ENCODE data around the gene LRRC75B. TPM values are rescaled to one million over a fixed set of nuclear protein-coding genes. Genes with fewer than 3 reads are reported as not detected.
"Not testable (repeated sequence)": the region's sequence is repeated elsewhere in the genome, so short reads cannot be mapped to it uniquely, and the experiment has no call there.

LRRC75B gene
- polyA plus RNA-seq, 2 donors: 8.5 to 11.3 TPM

DNA sequence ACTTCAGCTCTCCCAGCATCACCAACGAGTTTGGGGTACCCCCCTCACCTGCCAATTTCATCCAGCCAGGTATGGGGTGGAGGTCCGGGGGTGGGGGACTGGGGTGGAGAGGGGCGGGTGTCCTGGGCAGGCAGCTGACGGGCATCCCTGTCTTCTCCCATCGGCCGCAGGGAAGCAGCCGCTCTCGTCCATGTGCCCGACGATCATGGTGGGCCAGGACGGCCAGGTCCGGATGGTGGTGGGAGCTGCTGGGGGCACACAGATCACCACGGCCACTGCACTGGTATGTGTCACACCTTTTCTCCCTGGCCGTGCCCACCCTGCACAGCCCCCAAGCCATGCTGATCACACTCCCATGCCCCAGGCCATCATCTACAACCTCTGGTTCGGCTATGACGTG, 35.0 kb upstream of the LRRC75B start:
- not testable (repeated sequence) for H3K4me3 ChIP-seq (ENCODE audit: low read depth in 1 of 2, low read length in 2 of 2); H3K27me3 ChIP-seq (ENCODE audit: control insufficient read depth in 1 of 2, insufficient read depth in 2 of 2, low read length in 2 of 2); H3K9me3 ChIP-seq (ENCODE audit: control insufficient read depth in 2 of 2, insufficient read depth in 1 of 2, low read depth in 1 of 2, low read length in 1 of 2); H3K36me3 ChIP-seq (ENCODE audit: control insufficient read depth in 2 of 2, insufficient read depth in 2 of 2, low read length in 1 of 2); H3K4me1 ChIP-seq (ENCODE audit: control insufficient read depth in 2 of 2, insufficient read depth in 2 of 2, low read length in 1 of 2); H3K27ac ChIP-seq (ENCODE audit: low read depth in 2 of 2, low read length in 1 of 2)
- 89 to 95% methylated on average over 11 of the region's 16 CpGs for WGBS, 2 donors

DNA sequence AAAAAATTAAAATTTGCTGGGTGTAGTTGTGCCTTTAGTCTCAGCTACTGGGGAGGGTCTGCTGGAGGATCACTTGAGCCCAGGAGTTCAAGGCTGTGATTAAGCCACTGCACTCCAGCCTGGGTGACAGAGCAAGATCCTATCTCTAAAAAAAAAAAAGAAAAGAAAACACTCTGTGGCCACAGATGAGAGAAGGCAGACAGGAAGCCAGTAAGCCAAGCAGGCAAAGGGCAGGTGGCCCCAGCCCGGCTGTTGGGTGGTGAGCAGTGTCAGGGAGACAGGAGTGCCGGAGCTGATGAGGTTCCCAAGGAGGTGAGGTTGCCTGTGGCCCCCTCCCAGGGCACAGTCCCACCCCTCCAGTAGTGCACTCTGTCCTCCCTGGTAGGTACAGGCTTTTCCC, 29.7 kb upstream of the LRRC75B start:
- 67 to 72% methylated on average over 2 of the region's 2 CpGs for WGBS, 2 donors
- not testable (repeated sequence) for H3K9me3 ChIP-seq (ENCODE audit: control insufficient read depth in 2 of 2, insufficient read depth in 1 of 2, low read depth in 1 of 2, low read length in 1 of 2); H3K27ac ChIP-seq (ENCODE audit: low read depth in 2 of 2, low read length in 1 of 2); H3K4me1 ChIP-seq (ENCODE audit: control insufficient read depth in 2 of 2, insufficient read depth in 2 of 2, low read length in 1 of 2); H3K27me3 ChIP-seq (ENCODE audit: control insufficient read depth in 1 of 2, insufficient read depth in 2 of 2, low read length in 2 of 2); H3K36me3 ChIP-seq (ENCODE audit: control insufficient read depth in 2 of 2, insufficient read depth in 2 of 2, low read length in 1 of 2); H3K4me3 ChIP-seq (ENCODE audit: low read depth in 1 of 2, low read length in 2 of 2)

DNA sequence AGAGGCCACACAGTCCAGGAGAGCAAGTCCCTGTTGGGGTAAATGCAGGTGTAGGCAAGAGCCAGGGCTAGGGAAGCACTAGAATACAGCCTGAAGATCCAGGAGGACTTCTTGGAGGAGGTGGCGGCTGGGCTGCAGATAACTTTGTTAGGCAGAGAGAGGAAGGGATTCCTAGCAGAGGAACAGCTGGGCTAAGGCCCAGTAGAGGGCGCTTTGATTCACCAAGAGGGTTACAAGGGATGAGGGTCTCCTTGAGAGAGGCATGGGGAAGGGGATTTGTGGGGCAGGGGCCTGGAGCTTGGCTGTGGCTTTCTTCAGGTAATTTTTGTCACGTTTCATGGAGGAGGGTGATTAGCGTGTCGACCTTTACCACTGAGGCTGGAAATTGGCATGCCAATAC, 28.4 kb upstream of the LRRC75B start:
- not testable (repeated sequence) for H3K27ac ChIP-seq (ENCODE audit: low read depth in 2 of 2, low read length in 1 of 2); H3K4me1 ChIP-seq (ENCODE audit: control insufficient read depth in 2 of 2, insufficient read depth in 2 of 2, low read length in 1 of 2); H3K27me3 ChIP-seq (ENCODE audit: control insufficient read depth in 1 of 2, insufficient read depth in 2 of 2, low read length in 2 of 2); H3K9me3 ChIP-seq (ENCODE audit: control insufficient read depth in 2 of 2, insufficient read depth in 1 of 2, low read depth in 1 of 2, low read length in 1 of 2); H3K4me3 ChIP-seq (ENCODE audit: low read depth in 1 of 2, low read length in 2 of 2); H3K36me3 ChIP-seq (ENCODE audit: control insufficient read depth in 2 of 2, insufficient read depth in 2 of 2, low read length in 1 of 2)
- 66 to 68% methylated on average over 4 of the region's 5 CpGs for WGBS, 2 donors

DNA sequence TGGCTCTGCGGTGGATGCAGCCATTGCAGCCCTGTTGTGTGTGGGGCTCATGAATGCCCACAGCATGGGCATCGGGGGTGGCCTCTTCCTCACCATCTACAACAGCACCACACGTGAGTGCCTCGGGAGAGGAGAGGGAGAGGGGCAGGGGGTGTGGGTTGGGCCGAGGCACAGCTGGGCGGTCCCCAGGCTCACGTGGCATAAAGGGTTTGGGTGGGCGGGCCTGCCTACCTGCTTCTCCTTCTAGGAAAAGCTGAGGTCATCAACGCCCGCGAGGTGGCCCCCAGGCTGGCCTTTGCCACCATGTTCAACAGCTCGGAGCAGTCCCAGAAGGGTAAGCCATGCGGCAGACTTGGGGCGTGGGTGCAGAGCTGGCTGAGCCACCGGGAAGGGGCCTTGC, 21.9 kb upstream of the LRRC75B start:
- not testable (repeated sequence) for H3K4me3 ChIP-seq (ENCODE audit: low read depth in 1 of 2, low read length in 2 of 2); H3K27me3 ChIP-seq (ENCODE audit: control insufficient read depth in 1 of 2, insufficient read depth in 2 of 2, low read length in 2 of 2); H3K4me1 ChIP-seq (ENCODE audit: control insufficient read depth in 2 of 2, insufficient read depth in 2 of 2, low read length in 1 of 2); H3K9me3 ChIP-seq (ENCODE audit: control insufficient read depth in 2 of 2, insufficient read depth in 1 of 2, low read depth in 1 of 2, low read length in 1 of 2); H3K27ac ChIP-seq (ENCODE audit: low read depth in 2 of 2, low read length in 1 of 2); H3K36me3 ChIP-seq (ENCODE audit: control insufficient read depth in 2 of 2, insufficient read depth in 2 of 2, low read length in 1 of 2)
- 80 to 88% methylated on average over 13 to 15 of the region's 15 CpGs for WGBS, 2 donors

DNA sequence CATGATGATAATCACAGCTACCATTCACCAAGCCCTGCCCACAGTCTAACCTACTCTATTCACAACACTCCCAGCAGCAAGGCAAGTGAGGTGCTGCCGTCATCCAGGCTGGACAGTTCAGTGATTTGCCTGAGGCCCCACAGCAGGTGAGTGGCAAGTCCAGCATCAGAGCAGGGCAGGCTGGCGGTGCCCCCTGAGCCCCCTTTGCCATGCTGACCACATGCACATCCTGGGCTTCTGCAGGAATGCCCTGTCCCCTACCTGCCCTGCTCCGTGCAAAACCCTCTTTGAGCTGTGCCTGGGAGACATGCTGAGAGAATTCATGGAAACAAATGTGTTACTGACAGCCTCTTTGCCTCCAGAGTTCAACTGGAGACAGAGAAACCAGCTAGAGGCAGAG, 17.0 kb upstream of the LRRC75B start:
- WGBS, 2 donors: 80 to 100% methylated on average over 2 to 3 of the region's 3 CpGs
- not testable (repeated sequence) for H3K4me3 ChIP-seq (ENCODE audit: low read depth in 1 of 2, low read length in 2 of 2); H3K27me3 ChIP-seq (ENCODE audit: control insufficient read depth in 1 of 2, insufficient read depth in 2 of 2, low read length in 2 of 2); H3K9me3 ChIP-seq (ENCODE audit: control insufficient read depth in 2 of 2, insufficient read depth in 1 of 2, low read depth in 1 of 2, low read length in 1 of 2); H3K36me3 ChIP-seq (ENCODE audit: control insufficient read depth in 2 of 2, insufficient read depth in 2 of 2, low read length in 1 of 2); H3K27ac ChIP-seq (ENCODE audit: low read depth in 2 of 2, low read length in 1 of 2); H3K4me1 ChIP-seq (ENCODE audit: control insufficient read depth in 2 of 2, insufficient read depth in 2 of 2, low read length in 1 of 2)

DNA sequence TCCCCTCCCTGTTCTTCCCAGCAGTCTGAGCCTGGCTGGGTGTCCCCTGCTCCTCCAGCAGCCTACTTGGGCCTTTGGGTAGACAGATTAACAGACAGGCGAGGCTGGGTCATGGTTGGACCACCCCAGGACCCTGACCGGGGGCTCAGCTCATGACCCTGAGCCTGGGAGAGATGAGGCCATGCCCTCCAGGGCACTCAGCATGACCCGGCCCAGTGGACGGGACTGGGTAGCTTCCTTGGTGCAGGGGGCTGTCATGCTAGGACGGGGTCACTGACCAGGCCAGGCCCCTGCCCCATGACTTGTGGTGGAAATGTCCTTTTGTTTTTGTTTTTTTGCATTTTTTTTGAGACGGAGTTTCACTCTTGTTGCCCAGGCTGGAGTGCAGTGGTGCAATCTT, 15.5 kb upstream of the LRRC75B start:
- not testable (repeated sequence) for H3K27me3 ChIP-seq (ENCODE audit: control insufficient read depth in 1 of 2, insufficient read depth in 2 of 2, low read length in 2 of 2); H3K4me1 ChIP-seq (ENCODE audit: control insufficient read depth in 2 of 2, insufficient read depth in 2 of 2, low read length in 1 of 2); H3K27ac ChIP-seq (ENCODE audit: low read depth in 2 of 2, low read length in 1 of 2); H3K4me3 ChIP-seq (ENCODE audit: low read depth in 1 of 2, low read length in 2 of 2); H3K9me3 ChIP-seq (ENCODE audit: control insufficient read depth in 2 of 2, insufficient read depth in 1 of 2, low read depth in 1 of 2, low read length in 1 of 2); H3K36me3 ChIP-seq (ENCODE audit: control insufficient read depth in 2 of 2, insufficient read depth in 2 of 2, low read length in 1 of 2)
- 87 to 89% methylated on average over 5 to 6 of the region's 6 CpGs for WGBS, 2 donors

DNA sequence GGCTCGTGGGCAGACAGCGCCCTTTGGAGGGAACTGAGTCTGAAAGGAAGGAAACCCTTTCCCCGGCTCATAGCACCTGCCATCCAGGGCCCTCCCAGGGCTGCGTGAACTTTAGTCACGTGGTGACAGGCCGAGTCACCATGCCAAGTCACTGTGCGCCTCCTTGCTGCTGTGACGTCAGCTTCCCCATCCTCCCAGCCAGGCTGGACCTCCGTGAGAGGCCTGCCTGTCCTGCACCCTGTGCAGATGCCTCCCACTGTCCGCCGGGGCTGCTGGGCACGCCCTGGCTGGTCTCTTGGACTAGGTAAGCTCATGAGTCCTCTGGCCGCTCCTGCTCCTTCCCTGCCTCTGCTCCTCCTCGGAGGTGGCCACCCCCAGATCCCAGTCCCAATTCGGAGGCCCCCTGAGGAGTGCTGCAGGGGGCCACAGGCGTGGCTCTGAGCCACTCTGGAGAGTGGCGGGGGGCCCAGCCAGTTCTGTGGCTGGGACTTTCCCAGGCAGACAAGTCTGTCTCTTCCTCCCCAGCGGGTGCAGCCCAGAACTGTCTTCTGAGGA, 14.6 kb upstream of the LRRC75B start:
- H3K27ac ChIP-seq (ENCODE audit: low read depth in 2 of 2, low read length in 1 of 2); H3K4me1 ChIP-seq (ENCODE audit: control insufficient read depth in 2 of 2, insufficient read depth in 2 of 2, low read length in 1 of 2); H3K4me3 ChIP-seq (ENCODE audit: low read depth in 1 of 2, low read length in 2 of 2); H3K27me3 ChIP-seq (ENCODE audit: control insufficient read depth in 1 of 2, insufficient read depth in 2 of 2, low read length in 2 of 2); H3K9me3 ChIP-seq (ENCODE audit: control insufficient read depth in 2 of 2, insufficient read depth in 1 of 2, low read depth in 1 of 2, low read length in 1 of 2); H3K36me3 ChIP-seq (ENCODE audit: control insufficient read depth in 2 of 2, insufficient read depth in 2 of 2, low read length in 1 of 2): not testable (repeated sequence)
- WGBS, 2 donors: 50 to 59% methylated on average over 18 of the region's 18 CpGs

DNA sequence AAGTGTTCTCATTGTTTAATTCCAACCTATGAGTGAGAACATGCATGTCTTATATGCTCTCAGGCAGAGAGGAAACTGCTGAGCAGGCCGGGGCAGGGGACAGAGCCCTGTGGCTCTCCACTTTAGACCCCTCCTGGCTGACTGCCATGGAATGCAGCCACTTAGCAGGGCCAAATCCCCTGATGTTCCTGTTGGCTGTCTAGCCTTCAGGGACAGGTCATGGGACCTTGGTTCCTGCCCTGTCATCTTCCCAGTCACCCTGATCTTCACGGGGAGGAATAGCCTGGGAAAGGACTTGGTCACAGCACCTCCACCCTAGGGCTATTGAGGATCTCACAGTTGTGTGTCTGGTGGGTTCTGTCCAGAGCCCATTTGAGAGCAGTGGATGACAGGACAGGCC, 13.5 kb upstream of the LRRC75B start:
- not testable (repeated sequence) for H3K4me1 ChIP-seq (ENCODE audit: control insufficient read depth in 2 of 2, insufficient read depth in 2 of 2, low read length in 1 of 2); H3K27me3 ChIP-seq (ENCODE audit: control insufficient read depth in 1 of 2, insufficient read depth in 2 of 2, low read length in 2 of 2); H3K36me3 ChIP-seq (ENCODE audit: control insufficient read depth in 2 of 2, insufficient read depth in 2 of 2, low read length in 1 of 2); H3K9me3 ChIP-seq (ENCODE audit: control insufficient read depth in 2 of 2, insufficient read depth in 1 of 2, low read depth in 1 of 2, low read length in 1 of 2); H3K4me3 ChIP-seq (ENCODE audit: low read depth in 1 of 2, low read length in 2 of 2); H3K27ac ChIP-seq (ENCODE audit: low read depth in 2 of 2, low read length in 1 of 2)
- WGBS, 2 donors: 75 to 79% methylated on average over 2 of the region's 2 CpGs

DNA sequence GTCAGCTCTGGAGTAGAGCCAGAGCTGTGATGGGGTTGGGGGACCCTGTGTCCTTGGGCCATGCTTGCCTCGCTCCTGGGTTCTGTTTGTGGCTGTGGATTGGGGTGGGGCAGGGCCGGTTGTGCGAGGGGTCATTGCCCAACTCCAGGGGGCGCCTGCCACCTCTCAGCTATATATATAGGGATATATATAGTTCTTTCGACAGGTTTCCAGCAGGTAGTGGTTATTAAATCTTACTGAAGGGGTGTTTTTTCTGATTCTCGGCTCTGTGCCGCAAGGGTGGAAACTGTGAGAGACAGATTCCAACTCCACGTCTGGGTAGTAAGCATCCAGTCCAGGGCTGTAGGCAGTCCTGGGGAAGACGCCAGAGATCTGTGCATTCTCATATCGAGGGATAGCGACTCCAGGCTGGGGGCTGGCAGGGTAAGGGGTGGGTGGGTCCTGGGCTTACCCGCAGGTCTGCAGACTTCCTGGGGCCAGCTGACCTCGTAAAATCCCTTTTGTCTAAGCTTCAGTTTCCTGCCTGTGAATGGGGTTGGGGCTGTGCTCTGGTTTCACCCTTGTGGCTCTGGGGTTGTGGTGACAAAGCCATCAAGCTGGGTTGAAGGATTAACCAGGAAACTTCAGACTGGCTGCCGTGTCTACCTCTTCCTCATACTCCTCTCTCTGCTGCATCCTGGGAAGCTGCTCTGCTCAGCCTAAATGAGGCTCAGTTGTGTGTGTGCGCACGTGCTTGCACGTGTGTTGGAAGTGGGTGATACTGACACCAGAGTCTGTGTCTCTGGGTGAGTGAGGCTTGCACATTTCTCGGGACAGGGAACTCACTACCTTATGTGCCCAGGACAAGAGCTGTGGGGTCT, 11.1 kb upstream of the LRRC75B start:
- not testable (repeated sequence) for H3K4me1 ChIP-seq (ENCODE audit: control insufficient read depth in 2 of 2, insufficient read depth in 2 of 2, low read length in 1 of 2); H3K9me3 ChIP-seq (ENCODE audit: control insufficient read depth in 2 of 2, insufficient read depth in 1 of 2, low read depth in 1 of 2, low read length in 1 of 2); H3K27me3 ChIP-seq (ENCODE audit: control insufficient read depth in 1 of 2, insufficient read depth in 2 of 2, low read length in 2 of 2); H3K36me3 ChIP-seq (ENCODE audit: control insufficient read depth in 2 of 2, insufficient read depth in 2 of 2, low read length in 1 of 2); H3K4me3 ChIP-seq (ENCODE audit: low read depth in 1 of 2, low read length in 2 of 2); H3K27ac ChIP-seq (ENCODE audit: low read depth in 2 of 2, low read length in 1 of 2)
- WGBS, 2 donors: 18 to 28% methylated on average over 17 to 18 of the region's 18 CpGs

Data from esophagus (tissue), 2 donors.